Mesenteric fat pad (tissue), 1 donor: ENCODE measurements around the gene TECTA. TPM values are rescaled to one million over a fixed set of nuclear protein-coding genes. Genes with fewer than 3 reads are reported as not detected.

Source experiments
- DNase-seq: peaks from one replicate; pipeline ENCODE4 v3.0.0-alpha.2; 2020; ENCODE audit warnings: low spot score
- total RNA-seq: library from RNA; stranded (reverse); fragmentation: NEBNext Ultra II Directional; extraction: Animal tissue kit (Norgen Biotek cat#: 25700); gene quantifications from one replicate; pipeline ENCODE4 v1.2.1, GENCODE V29; 2021
- donor health status: DM: yes; HTN: yes; CAD: no.

Gene TECTA
- total RNA-seq, 1 donor from 2014 or later, result 0.84 TPM

- no peak for DNase-seq
Measured at GRCh38 chr11:121123496-121124069, 22.5 kb downstream of the TECTA start.

- DNase-seq, result no peak
Measured at GRCh38 chr11:121127809-121128208, 26.8 kb downstream of the TECTA start.

DNA sequence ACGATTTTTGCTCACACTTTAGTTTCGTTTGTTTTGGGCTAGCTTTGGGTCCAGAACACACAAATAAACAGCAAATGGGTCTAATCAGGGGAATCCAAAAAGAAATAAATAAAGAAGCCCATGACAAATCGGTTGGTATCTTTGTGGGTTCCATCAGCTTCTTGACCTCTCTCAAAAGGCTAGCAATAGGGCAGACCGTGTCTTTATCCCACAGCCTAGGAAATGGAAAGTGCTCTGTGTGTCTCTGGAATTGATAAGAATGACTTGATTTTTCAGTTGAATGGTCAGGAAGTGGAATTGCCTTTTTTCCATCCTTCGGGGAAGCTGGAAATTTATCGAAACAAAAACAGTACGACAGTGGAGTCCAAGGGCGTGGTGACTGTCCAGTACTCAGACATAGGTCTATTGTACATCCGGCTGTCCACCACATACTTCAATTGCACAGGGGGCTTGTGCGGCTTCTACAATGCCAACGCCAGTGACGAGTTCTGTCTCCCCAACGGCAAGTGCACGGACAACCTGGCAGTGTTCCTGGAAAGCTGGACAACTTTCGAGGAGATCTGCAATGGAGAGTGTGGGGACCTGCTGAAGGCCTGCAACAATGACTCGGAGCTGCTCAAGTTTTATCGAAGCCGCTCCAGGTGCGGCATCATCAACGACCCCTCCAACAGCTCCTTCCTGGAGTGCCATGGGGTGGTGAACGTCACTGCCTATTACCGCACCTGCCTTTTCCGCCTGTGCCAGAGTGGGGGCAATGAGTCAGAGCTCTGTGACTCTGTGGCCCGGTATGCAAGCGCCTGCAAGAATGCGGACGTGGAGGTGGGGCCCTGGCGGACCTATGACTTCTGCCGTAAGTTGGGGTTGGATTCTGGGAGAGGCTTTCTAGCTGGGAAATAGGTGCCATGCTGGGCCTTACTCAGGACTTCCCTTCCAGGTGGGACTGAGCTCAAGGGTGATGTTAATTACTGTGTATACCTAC is 28.6 kb downstream of the TECTA start:
- no peak for DNase-seq

DNA sequence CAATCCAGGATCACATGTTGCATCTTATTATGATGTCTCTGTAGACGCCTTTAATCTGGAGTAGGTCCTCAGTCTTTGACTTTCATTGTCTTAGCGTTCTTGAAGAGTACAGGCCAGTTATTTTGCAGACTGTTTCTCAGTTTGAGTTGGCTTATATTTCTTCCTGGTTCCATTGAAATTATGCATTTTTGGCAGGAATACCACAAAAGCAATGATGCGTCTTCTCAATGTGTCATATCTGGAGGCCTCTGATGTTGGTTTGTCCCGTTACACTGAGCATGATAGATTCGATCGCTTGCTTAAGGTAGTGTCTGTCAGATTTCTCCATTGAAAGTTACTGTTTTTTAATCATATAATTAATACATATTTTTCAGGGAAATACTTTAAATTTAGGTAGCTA is 30.6 kb downstream of the TECTA start:
- no peak for DNase-seq

- no peak for DNase-seq
Measured at GRCh38 chr11:121132211-121132976, 31.4 kb downstream of the TECTA start.

DNA sequence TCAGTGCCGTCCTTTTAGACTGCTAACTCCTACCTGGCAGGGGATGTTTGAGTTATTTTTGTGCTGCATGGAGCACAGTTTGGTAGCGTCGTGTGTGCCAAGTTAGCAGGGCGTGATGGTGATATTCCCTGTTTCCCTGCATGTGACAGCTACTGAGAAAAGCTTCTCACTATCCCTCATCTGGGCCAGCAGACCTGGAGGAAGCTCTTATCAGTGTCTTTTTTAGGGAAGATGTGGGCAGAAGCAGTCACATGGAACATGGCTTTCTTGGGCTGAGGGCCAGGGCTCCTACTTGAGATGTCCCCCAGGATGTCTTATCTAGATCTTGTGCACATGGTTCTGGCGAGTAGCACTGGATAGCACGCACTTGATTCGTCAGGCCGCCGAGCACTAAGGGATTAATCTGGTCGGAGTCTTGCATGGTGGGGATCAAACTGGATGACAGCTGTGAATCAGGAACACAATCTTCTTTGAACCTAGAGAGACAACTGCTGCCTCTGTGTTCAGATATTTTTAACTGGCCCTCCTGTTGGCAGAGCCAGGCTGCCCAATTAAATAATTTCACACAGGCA is 33.8 kb downstream of the TECTA start:
- DNase-seq, result no peak

DNA sequence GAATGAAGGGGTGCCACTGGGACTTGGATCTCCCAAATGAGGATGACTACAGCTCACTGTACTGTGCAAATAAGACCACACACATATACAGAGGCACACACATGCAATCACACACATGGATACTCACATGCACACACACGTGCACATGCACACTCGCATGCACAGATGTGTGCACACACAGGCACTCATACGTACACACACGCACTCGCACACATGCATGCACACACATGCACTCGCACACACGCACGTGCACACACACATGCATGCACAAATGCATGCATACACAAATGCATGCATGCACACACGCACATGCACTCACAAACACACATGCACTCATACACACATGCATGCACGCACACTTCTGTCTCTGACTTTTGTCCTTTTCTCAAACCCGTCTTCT is 36.0 kb downstream of the TECTA start:
- no peak for DNase-seq

- no peak for DNase-seq
Measured at GRCh38 chr11:121138259-121138658, 37.2 kb downstream of the TECTA start.

GRCh38 chr11:121140369-121140768 is 39.3 kb downstream of the TECTA start:
- no peak for DNase-seq

DNA sequence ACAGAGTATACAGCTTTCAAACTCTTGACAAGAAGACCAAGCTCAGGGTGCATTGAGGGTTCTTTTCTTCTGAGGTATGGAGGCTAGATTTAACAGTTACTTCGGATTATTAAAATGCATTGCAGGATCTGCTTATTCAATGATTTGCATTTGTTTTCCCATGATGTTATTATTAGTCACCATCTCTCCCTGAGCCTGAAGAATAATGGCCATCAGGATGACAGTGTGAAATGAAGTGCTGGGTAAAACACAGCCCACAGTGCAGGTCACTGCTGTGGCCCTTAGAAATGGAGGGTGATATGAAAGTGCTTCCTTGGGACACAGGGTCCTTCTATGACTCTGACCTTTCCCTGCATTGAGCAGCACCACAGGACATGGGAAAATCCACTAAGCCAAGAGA is 40.0 kb downstream of the TECTA start:
- no peak for DNase-seq

DNA sequence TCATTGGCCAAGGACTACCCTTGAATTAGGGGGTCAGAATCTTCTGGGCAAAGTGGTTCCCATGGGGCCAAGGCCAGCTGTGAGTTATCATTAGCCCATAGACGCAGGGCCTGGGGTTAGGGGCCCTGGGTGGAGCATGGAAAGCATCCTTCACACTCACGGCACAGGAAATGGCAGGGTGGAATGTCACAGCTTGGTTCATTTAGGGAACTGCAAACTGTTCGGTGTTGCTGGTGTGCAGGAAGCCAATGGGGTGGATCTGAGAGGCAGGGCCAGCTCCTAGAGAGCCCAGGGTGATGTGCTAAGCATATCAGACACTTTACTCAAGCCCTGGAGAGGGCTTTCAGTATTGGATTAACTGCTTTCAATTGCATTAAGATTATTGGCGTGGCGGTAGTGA is 42.9 kb downstream of the TECTA start:
- no peak for DNase-seq

GRCh38 chr11:121144723-121145122 is 43.7 kb downstream of the TECTA start:
- no peak for DNase-seq

DNA sequence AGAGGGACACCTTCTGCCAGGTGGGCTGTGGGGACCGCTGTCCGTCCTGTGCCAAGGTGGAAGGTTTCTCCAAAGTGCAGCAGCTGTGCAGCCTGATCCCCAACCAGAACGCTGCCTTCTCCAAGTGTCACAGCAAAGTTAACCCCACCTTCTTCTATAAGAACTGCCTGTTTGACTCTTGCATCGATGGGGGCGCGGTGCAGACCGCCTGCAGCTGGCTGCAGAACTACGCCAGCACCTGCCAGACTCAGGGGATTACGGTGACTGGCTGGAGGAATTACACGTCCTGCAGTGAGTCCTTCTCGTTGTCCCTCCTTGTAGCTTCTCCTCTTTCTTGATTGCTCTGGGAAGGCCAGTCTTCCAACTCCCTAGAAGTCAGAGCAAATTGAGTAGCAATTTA is 44.8 kb downstream of the TECTA start:
- no peak for DNase-seq

- DNase-seq, result no peak
Measured at GRCh38 chr11:121149116-121149515, 48.1 kb downstream of the TECTA start.

DNA sequence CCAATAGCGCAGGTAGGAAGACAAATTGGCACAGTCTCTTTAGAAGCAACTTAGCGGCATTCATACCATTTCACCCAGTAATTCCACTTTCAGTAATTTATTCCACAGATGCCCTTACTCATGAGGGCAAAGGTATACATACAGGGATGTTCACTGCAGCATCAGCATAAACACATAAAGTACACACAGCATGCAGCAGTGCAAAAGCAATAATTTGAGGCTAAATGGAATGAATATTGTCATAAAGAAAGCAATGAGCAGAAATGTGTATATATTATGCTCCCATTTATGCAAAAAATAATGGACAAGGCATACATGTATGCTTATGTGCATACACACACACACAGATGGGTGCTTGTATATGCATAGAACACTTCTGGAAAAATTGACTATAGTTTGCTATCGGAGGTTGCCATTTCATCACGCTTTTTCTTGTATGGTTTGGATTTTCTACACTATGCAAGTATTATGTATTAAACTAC is 50.2 kb downstream of the TECTA start:
- no peak for DNase-seq

GRCh38 chr11:121152764-121153163 is 51.7 kb downstream of the TECTA start:
- no peak for DNase-seq

DNA sequence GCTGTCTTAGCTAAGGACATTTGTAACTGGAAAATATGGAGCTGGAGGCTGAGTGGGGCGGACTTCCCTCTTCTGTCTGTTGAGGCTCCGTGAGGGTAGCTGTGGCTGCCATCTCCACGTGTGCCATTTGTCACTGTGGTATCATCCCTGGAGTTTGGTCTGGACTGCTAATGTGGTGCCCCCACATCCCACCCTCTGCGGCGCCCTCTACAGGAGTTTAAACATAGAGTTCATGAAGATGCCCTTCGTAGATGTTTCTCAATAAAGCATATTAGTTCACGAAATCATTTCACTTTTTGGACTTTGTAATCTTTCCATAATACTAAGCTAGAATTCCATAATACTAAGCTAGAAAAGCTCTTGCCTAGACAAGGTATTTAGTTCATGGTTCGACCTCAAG is 52.4 kb downstream of the TECTA start:
- no peak for DNase-seq

DNA sequence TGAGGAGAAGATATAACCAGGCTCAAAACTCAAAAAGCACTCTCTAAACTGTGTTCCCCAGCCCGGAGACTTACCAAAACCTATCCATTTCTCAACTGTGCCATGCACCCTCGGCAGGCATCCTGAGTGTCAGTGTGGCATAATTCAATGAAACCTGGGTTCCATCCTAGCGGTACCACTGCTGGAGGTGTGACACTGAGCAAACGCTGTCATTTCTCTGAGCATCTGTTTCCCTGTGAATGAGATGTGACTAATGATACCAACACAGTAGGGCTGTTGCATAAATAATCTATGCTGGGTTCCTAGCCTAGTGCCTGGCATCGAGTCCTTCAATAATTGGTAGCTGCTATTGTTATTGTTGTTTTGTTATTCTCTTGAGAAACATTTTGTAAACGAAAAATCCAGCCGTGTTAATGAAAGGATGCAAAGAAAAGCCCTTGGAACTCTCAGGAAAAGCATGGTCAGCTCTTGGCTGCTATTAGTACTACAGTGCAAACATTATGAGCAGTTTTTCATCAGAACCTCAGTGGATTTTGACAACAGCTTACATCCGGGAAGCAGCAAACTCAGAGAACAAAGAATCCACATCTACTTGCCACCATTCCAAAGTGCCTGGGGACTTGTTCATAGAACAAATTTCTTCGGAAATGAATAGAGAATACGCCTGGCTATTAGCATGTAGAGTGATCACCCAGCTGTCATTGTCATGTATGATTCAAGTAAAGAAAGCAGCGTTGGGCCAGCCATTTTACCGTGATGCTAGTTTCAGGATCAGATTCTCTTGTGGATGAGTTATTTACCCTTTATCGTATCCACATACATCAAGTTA is 53.7 kb downstream of the TECTA start:
- DNase-seq, result no peak

DNA sequence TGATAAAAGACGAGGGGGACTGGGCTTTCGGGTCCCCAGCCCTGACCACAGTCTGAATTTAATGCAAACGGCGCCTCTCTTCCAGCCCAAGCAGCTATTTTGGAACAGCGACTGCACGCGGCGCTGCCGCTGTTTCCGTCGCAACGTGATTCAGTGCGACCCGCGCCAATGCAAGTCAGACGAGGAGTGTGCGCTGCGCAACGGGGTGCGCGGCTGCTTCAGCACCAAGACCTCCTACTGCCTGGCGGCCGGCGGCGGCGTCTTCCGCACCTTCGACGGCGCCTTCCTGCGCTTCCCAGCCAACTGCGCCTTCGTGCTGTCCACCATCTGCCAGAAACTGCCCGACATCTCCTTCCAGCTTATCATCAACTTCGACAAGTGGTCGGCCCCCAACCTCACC is 56.7 kb downstream of the TECTA start:
- DNase-seq, result no peak

DNA sequence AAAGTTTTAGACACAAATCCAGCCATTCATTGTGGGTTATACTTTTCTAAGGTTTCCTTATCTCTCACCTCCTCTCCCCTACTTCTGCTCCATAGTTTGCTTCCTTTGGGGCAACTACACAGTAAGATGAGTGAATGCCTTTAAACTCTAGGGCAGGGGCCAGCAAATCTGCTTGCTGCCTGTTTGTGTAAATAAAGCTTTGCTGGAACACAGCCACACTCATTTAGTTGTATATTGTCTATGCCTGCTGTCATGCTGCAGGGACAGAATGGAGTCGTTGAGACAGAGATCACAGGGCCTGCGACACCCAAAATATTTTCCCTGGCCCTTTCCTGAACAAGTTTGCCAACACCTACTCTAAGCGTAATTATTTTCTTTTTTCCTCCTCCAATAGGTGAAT is 58.7 kb downstream of the TECTA start:
- DNase-seq, result no peak
